ENCODE measurements around the gene GUCY1A2.
"Not testable (repeated sequence)": the region's sequence is repeated elsewhere in the genome, so short reads cannot be mapped to it uniquely, and the experiment has no call there.

The GUCY1A2 gene

DNA sequence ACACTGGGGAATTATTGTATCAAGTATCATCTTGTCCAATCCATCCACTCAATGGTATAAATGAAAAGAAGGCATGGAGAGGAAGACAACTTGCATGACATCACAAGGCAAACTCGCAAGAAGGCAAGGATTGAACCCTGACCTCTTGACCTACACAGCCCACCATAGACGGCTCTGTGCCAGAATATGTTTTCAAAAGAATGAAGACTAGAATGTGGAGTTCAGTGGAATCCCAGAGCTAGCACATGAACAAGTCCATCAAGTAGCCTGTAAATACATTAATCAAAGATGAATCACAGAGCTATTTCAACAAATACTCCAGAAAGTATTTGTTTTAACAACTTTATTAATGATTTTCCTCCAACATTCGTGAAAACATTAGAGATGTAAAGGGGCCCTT lies 189.7 kb downstream of the GUCY1A2 start:
- no peak for DNase-seq (ENCODE audit: low spot score)
- Histone ChIP-seq H3K4me3 (no peak overlapping the region), H3K27ac (no peak overlapping the region)
- TF ChIP-seq, protein P1, sequence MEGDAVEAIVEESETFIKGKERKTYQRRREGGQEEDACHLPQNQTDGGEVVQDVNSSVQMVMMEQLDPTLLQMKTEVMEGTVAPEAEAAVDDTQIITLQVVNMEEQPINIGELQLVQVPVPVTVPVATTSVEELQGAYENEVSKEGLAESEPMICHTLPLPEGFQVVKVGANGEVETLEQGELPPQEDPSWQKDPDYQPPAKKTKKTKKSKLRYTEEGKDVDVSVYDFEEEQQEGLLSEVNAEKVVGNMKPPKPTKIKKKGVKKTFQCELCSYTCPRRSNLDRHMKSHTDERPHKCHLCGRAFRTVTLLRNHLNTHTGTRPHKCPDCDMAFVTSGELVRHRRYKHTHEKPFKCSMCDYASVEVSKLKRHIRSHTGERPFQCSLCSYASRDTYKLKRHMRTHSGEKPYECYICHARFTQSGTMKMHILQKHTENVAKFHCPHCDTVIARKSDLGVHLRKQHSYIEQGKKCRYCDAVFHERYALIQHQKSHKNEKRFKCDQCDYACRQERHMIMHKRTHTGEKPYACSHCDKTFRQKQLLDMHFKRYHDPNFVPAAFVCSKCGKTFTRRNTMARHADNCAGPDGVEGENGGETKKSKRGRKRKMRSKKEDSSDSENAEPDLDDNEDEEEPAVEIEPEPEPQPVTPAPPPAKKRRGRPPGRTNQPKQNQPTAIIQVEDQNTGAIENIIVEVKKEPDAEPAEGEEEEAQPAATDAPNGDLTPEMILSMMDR (IDR thresholded peaks at IDR 0.05): no peak

- no peak overlapping the region for H3K27ac ChIP-seq
- H3K4me3 ChIP-seq: no peak overlapping the region
- TF ChIP-seq, protein P1 (IDR thresholded peaks at IDR 0.05): no peak
- no peak for DNase-seq (ENCODE audit: low spot score)
Measured at GRCh38 chr11:106827687-106828086, 190.6 kb downstream of the GUCY1A2 start.

DNA sequence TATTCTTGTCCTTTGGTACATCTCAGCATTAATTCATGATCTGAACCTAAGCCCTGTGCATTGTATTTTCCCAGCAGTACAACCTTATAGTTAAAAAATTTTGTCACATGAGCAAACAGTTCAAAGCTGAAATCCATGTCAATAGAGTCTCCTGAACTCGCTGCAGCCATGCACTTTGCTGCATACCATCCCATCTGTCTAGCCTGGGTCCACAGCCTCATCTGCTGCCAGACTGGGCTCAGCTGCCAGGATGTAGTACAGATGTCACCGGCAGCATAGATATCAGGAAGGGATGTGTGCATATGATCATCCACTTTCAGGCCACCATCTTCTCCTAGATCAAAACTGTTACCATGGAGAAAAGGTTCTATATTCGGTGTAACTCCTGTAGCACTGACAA lies 191.7 kb downstream of the GUCY1A2 start:
- not testable (repeated sequence) for H3K4me3 ChIP-seq; DNase-seq (ENCODE audit: low spot score); H3K27ac ChIP-seq

DNA sequence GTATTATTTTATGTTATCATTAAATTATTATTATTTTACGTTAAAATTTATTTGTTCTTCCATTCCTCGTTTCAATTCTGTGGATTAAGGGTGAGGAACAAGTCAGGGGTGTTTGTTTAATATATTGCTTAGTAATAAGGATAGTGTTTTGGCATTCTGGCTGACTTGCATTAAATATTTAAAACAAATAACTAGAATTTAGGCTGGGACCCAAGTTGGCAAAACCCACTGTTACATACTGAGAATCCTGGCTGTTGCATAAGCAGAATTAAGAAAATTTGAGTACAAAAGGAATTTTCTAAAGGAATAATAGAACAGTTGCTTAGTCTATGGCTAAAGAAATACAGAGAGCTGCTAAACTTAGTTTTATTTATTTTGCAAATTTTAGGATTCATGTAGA lies 196.4 kb downstream of the GUCY1A2 start:
- no peak for DNase-seq (ENCODE audit: low spot score)
- H3K4me3 ChIP-seq: no peak overlapping the region
- H3K27ac ChIP-seq: no peak overlapping the region
- TF ChIP-seq, protein P1 (IDR thresholded peaks at IDR 0.05): no peak

- H3K4me3 ChIP-seq: no peak overlapping the region
- DNase-seq (ENCODE audit: low spot score): no peak
- H3K27ac ChIP-seq: no peak overlapping the region
- TF ChIP-seq, protein P1 (IDR thresholded peaks at IDR 0.05): no peak
Measured at GRCh38 chr11:106821291-106821690, 197.0 kb downstream of the GUCY1A2 start.

- Histone ChIP-seq H3K4me3 (no peak overlapping the region), H3K27ac (no peak overlapping the region)
- no peak for DNase-seq (ENCODE audit: low spot score)
- TF ChIP-seq, protein P1 (IDR thresholded peaks at IDR 0.05): no peak
Measured at GRCh38 chr11:106818443-106818842, 199.8 kb downstream of the GUCY1A2 start.

DNA sequence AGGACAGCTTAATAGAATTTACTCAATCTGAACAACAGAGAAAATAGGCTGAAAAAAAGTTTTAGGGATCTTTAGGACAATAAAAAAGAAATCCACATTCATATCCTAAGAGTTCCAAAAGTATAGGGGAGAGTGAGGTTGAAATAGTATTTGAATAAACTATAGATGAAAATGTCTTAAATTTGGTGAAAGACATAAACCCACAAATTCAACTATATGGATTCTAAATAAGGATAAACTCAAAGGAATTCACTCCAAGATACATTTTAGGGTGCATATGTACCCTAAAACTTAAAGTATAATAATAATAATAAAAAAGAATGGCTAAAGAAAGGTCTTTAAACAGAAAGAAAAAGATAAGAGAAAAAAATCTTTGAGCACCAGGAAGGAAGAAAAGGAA lies 203.1 kb downstream of the GUCY1A2 start:
- Histone ChIP-seq H3K4me3 (no peak overlapping the region), H3K27ac (no peak overlapping the region)
- DNase-seq (ENCODE audit: low spot score): no peak
- TF ChIP-seq, protein P1 (IDR thresholded peaks at IDR 0.05): no peak

- H3K27ac ChIP-seq: no peak overlapping the region
- TF ChIP-seq, protein P1 (IDR thresholded peaks at IDR 0.05): no peak
- no peak overlapping the region for H3K4me3 ChIP-seq
- no peak for DNase-seq (ENCODE audit: low spot score)
Measured at GRCh38 chr11:106813806-106814205, 204.5 kb downstream of the GUCY1A2 start.
